ENCODE data around the gene P2RY8. TPM values are rescaled to one million over a fixed set of nuclear protein-coding genes. Genes with fewer than 3 reads are reported as not detected.

Gene P2RY8
- total and polyA plus RNA-seq, 4 experiments from 2014 or later = 194 to 261 (median 195) TPM

GRCh38 chrX:1465286-1466231, 71.4 kb downstream of the P2RY8 start:
- Mint-ChIP-seq H3K36me3 (peaks cover 27 to 46% of the 10 kb centered on the region in 2 donors), H3K27ac (peak overlapping the region; percentile 95 to 99 (median 98)), H3K4me3 (peak overlapping the region in 7 of 8 donors; percentile 17 to 88 (median 80)), H3K27me3 (no peaks in the 10 kb centered on the region), H3K4me1 (peaks cover 51 to 86% (median 69%) of the 10 kb centered on the region in 4 donors), H3K9me3 (peaks cover 0 to 8% (median 0%) of the 10 kb centered on the region in 8 donors)
- Histone ChIP-seq H3K36me3 (ENCODE audit: insufficient read depth, low read length) (peaks cover 26% of the 10 kb centered on the region), H3K4me1 (ENCODE audit: insufficient read depth, low read length) (peaks cover 87% of the 10 kb centered on the region), H3K27me3 (ENCODE audit: insufficient read depth, low read length) (no peaks in the 10 kb centered on the region), H3K9me3 (ENCODE audit: control insufficient read depth in 1 of 2, low read length in 2 of 2) (no peaks in the 10 kb centered on the region), H3K4me3 (ENCODE audit: low read length in 2 of 2) (no peak overlapping the region), H3K27ac (ENCODE audit: low read depth, low read length) (peak overlapping the region; percentile 76)
- ChIA-PET POLR2A (ENCODE audit: partially characterized antibody) (no interaction called here), CTCF (ENCODE audit: partially characterized antibody) (no interaction called here)
- intact Hi-C loops (cut with micrococcal nuclease) = no loop called here
- DNase-seq = peak in 1 of 5 donors; percentile 16

GRCh38 chrX:1464971-1465285, 72.1 kb downstream of the P2RY8 start:
- ChIA-PET POLR2A (ENCODE audit: partially characterized antibody) (no interaction called here), CTCF (ENCODE audit: partially characterized antibody) (no interaction called here)
- peak overlapping the region; percentile 95 to 99 (median 98) for H3K27ac Mint-ChIP-seq
- Histone ChIP-seq H3K36me3 (ENCODE audit: insufficient read depth, low read length) (peaks cover 26% of the 10 kb centered on the region), H3K27me3 (ENCODE audit: insufficient read depth, low read length) (no peaks in the 10 kb centered on the region), H3K9me3 (ENCODE audit: control insufficient read depth in 1 of 2, low read length in 2 of 2) (no peaks in the 10 kb centered on the region), H3K4me3 (ENCODE audit: low read length in 2 of 2) (peak overlapping the region in 1 of 2 donors; percentile 12), H3K4me1 (ENCODE audit: insufficient read depth, low read length) (peaks cover 81% of the 10 kb centered on the region), H3K27ac (ENCODE audit: low read depth, low read length) (peak overlapping the region; percentile 76)
- no peaks in the 10 kb centered on the region for H3K27me3 Mint-ChIP-seq
- peaks cover 48 to 80% (median 64%) of the 10 kb centered on the region in 4 donors for H3K4me1 Mint-ChIP-seq
- DNase-seq = peak in 1 of 5 donors; percentile 47
- intact Hi-C loops (cut with micrococcal nuclease) = no loop called here
- peaks cover 23 to 43% of the 10 kb centered on the region in 2 donors for H3K36me3 Mint-ChIP-seq
- peak overlapping the region; percentile 50 to 88 (median 80) for H3K4me3 Mint-ChIP-seq
- H3K9me3 Mint-ChIP-seq = peaks cover 0 to 8% (median 0%) of the 10 kb centered on the region in 8 donors

- POLR2A ChIA-PET (ENCODE audit: partially characterized antibody) = no interaction called here
- Histone ChIP-seq H3K9me3 (ENCODE audit: control insufficient read depth in 1 of 2, low read length in 2 of 2) (no peaks in the 10 kb centered on the region), H3K27me3 (ENCODE audit: insufficient read depth, low read length) (no peaks in the 10 kb centered on the region), H3K4me3 (ENCODE audit: low read length in 2 of 2) (peak overlapping the region in 1 of 2 donors; percentile 12), H3K27ac (ENCODE audit: low read depth, low read length) (peak overlapping the region; percentile 76), H3K36me3 (ENCODE audit: insufficient read depth, low read length) (peaks cover 26% of the 10 kb centered on the region), H3K4me1 (ENCODE audit: insufficient read depth, low read length) (peaks cover 75% of the 10 kb centered on the region)
- no peaks in the 10 kb centered on the region for H3K27me3 Mint-ChIP-seq
- H3K27ac Mint-ChIP-seq = peak overlapping the region; percentile 95 to 99 (median 98)
- peaks cover 23 to 41% of the 10 kb centered on the region in 2 donors for H3K36me3 Mint-ChIP-seq
- CTCF ChIA-PET (ENCODE audit: partially characterized antibody) = no interaction called here
- intact Hi-C loops (cut with micrococcal nuclease) = no loop called here
- peak in 3 of 5 donors; percentile 43 to 64 (median 52) for DNase-seq
- peak overlapping the region; percentile 50 to 88 (median 80) for H3K4me3 Mint-ChIP-seq
- H3K9me3 Mint-ChIP-seq = peaks cover 0 to 6% (median 0%) of the 10 kb centered on the region in 8 donors
- H3K4me1 Mint-ChIP-seq = peaks cover 44 to 73% (median 59%) of the 10 kb centered on the region in 4 donors
Measured at GRCh38 chrX:1464041-1464970, 72.7 kb downstream of the P2RY8 start.

DNA sequence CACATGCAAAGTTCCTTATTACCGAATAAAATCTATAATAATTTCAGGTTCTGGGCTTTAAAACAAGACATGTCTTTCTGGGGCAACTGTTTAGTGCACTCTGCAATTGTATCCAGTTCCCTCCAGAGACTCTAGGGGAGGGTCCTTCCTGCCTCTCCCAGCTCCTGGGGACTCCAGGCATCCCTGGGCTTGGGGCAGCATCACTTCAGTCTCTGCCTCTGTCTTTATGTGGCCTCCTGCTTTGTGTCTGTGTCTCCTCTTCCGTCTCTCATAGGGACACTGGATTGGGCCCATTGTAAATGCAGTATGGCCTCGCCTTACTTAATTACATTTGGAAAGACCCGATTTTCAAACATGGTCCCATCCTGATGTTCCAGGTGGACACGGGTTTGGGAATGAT, 73.4 kb downstream of the P2RY8 start:
- Histone ChIP-seq H3K36me3 (ENCODE audit: insufficient read depth, low read length) (peaks cover 26% of the 10 kb centered on the region), H3K27ac (ENCODE audit: low read depth, low read length) (peak overlapping the region; percentile 76), H3K9me3 (ENCODE audit: control insufficient read depth in 1 of 2, low read length in 2 of 2) (no peaks in the 10 kb centered on the region), H3K27me3 (ENCODE audit: insufficient read depth, low read length) (no peaks in the 10 kb centered on the region), H3K4me3 (ENCODE audit: low read length in 2 of 2) (peak overlapping the region in 1 of 2 donors; percentile 3), H3K4me1 (ENCODE audit: insufficient read depth, low read length) (peaks cover 70% of the 10 kb centered on the region)
- H3K4me3 Mint-ChIP-seq = peak overlapping the region in 6 of 8 donors; percentile 37 to 82 (median 60)
- H3K36me3 Mint-ChIP-seq = peaks cover 23 to 41% of the 10 kb centered on the region in 2 donors
- peak in 1 of 5 donors; percentile 16 for DNase-seq
- CTCF ChIA-PET (ENCODE audit: partially characterized antibody) = no interaction called here
- no peaks in the 10 kb centered on the region for H3K27me3 Mint-ChIP-seq
- H3K27ac Mint-ChIP-seq = peak overlapping the region; percentile 95 to 99 (median 98)
- peaks cover 0 to 6% (median 0%) of the 10 kb centered on the region in 8 donors for H3K9me3 Mint-ChIP-seq
- H3K4me1 Mint-ChIP-seq = peaks cover 41 to 69% (median 57%) of the 10 kb centered on the region in 4 donors
- intact Hi-C loops (cut with micrococcal nuclease) = loop anchor here (1.0 to 2.0 kb wide), 3 partner anchors 17 to 74 kb away; partner anchors contain the start of gene P2RY8
- POLR2A ChIA-PET (ENCODE audit: partially characterized antibody) = no interaction called here

GRCh38 chrX:1462596-1463251, 74.3 kb downstream of the P2RY8 start:
- Histone ChIP-seq H3K4me1 (ENCODE audit: insufficient read depth, low read length) (peaks cover 62% of the 10 kb centered on the region), H3K36me3 (ENCODE audit: insufficient read depth, low read length) (peaks cover 26% of the 10 kb centered on the region), H3K27ac (ENCODE audit: low read depth, low read length) (peak overlapping the region; percentile 76), H3K9me3 (ENCODE audit: control insufficient read depth in 1 of 2, low read length in 2 of 2) (no peaks in the 10 kb centered on the region), H3K4me3 (ENCODE audit: low read length in 2 of 2) (no peak overlapping the region), H3K27me3 (ENCODE audit: insufficient read depth, low read length) (no peaks in the 10 kb centered on the region)
- Mint-ChIP-seq H3K27ac (peak overlapping the region; percentile 95 to 99 (median 98)), H3K4me3 (peak overlapping the region; percentile 30 to 82 (median 60)), H3K9me3 (peaks cover 0 to 6% (median 0%) of the 10 kb centered on the region in 8 donors), H3K4me1 (peaks cover 37 to 61% (median 51%) of the 10 kb centered on the region in 4 donors), H3K27me3 (no peaks in the 10 kb centered on the region), H3K36me3 (peaks cover 23 to 34% of the 10 kb centered on the region in 2 donors)
- POLR2A ChIA-PET (ENCODE audit: partially characterized antibody) = no interaction called here
- CTCF ChIA-PET (ENCODE audit: partially characterized antibody) = no interaction called here
- peak; percentile 87 to 95 (median 93) for DNase-seq
- intact Hi-C loops (cut with micrococcal nuclease) = loop anchor here (1.0 to 2.0 kb wide), 4 partner anchors 8 to 75 kb away; partner anchors contain the start of gene P2RY8

GRCh38 chrX:1462110-1462509, 74.9 kb downstream of the P2RY8 start:
- peak overlapping the region in 5 of 8 donors; percentile 17 to 82 (median 57) for H3K4me3 Mint-ChIP-seq
- H3K27ac Mint-ChIP-seq = peak overlapping the region; percentile 95 to 99 (median 98)
- ChIA-PET CTCF (ENCODE audit: partially characterized antibody) (no interaction called here), POLR2A (ENCODE audit: partially characterized antibody) (no interaction called here)
- Histone ChIP-seq H3K4me1 (ENCODE audit: insufficient read depth, low read length) (peaks cover 60% of the 10 kb centered on the region), H3K27me3 (ENCODE audit: insufficient read depth, low read length) (no peaks in the 10 kb centered on the region), H3K4me3 (ENCODE audit: low read length in 2 of 2) (no peak overlapping the region), H3K27ac (ENCODE audit: low read depth, low read length) (peak overlapping the region; percentile 76), H3K9me3 (ENCODE audit: control insufficient read depth in 1 of 2, low read length in 2 of 2) (no peaks in the 10 kb centered on the region), H3K36me3 (ENCODE audit: insufficient read depth, low read length) (peaks cover 26% of the 10 kb centered on the region)
- peaks cover 0 to 6% (median 0%) of the 10 kb centered on the region in 8 donors for H3K9me3 Mint-ChIP-seq
- H3K4me1 Mint-ChIP-seq = peaks cover 33 to 54% (median 45%) of the 10 kb centered on the region in 4 donors
- H3K27me3 Mint-ChIP-seq = no peaks in the 10 kb centered on the region
- no peak for DNase-seq
- intact Hi-C loops (cut with micrococcal nuclease) = loop anchor here (1.0 to 2.0 kb wide), 2 partner anchors 8 to 19 kb away; no protein-coding TSS in a partner anchor
- H3K36me3 Mint-ChIP-seq = peaks cover 20 to 29% of the 10 kb centered on the region in 2 donors

Data from CD4-positive, alpha-beta memory T cell (primary cell).